RWPE2 (cell line): ENCODE data around the gene SYT7.

Source experiments
- ATAC-seq: fragments of 200-7000 bp; cut with Tn5 transposase; 3 replicates; pipeline ENCODE4 v1.9.1; 2021; ENCODE audit warnings: low read depth
- DNase-seq: peaks from one replicate; pipeline ENCODE4 v3.0.0-alpha.2; 2020; ENCODE audit warnings: low spot score
- H3K27ac ChIP-seq: fragments of 450-650 bp; 2 replicates; pipeline ENCODE4 v1.5.1; 2017; ENCODE audit warnings: mild to moderate bottlenecking; ENCODE audit not compliant: poor library complexity, severe bottlenecking
- H3K27me3 ChIP-seq: fragments of 250-450 bp; sonication (Bioruptor Pico); 2 replicates; pipeline ENCODE4 v1.5.1; 2021; ENCODE audit warnings: mild to moderate bottlenecking, moderate library complexity; ENCODE audit not compliant: insufficient read depth, poor library complexity, severe bottlenecking
- H3K36me3 ChIP-seq: fragments of 250-450 bp; sonication (Bioruptor Pico); 2 replicates; pipeline ENCODE4 v1.5.1; 2020; ENCODE audit warnings: low read depth, mild to moderate bottlenecking, moderate library complexity
- H3K4me1 ChIP-seq: fragments of 250-450 bp; sonication (Bioruptor Pico); 2 replicates; pipeline ENCODE4 v1.5.1; 2021; ENCODE audit warnings: mild to moderate bottlenecking, moderate library complexity; ENCODE audit not compliant: insufficient read depth, poor library complexity, severe bottlenecking
- H3K4me3 ChIP-seq: fragments of 250-450 bp; sonication (Bioruptor Pico); 2 replicates; pipeline ENCODE4 v1.5.1; 2021; ENCODE audit warnings: mild to moderate bottlenecking, moderate library complexity; ENCODE audit not compliant: severe bottlenecking
- H3K9me3 ChIP-seq: fragments of 250-450 bp; sonication (Bioruptor Pico); 2 replicates; pipeline ENCODE4 v1.5.1; 2021; ENCODE audit warnings: mild to moderate bottlenecking, moderate library complexity; ENCODE audit not compliant: severe bottlenecking
- TF ChIP-seq, protein P1 (sequence below): fragments of 450-650 bp; IDR thresholded peaks from one replicate; pipeline ENCODE4 v1.5.1; 2017; ENCODE audit warnings: mild to moderate bottlenecking, moderate library complexity; ENCODE audit not compliant: poor library complexity, severe bottlenecking

Gene SYT7

DNA sequence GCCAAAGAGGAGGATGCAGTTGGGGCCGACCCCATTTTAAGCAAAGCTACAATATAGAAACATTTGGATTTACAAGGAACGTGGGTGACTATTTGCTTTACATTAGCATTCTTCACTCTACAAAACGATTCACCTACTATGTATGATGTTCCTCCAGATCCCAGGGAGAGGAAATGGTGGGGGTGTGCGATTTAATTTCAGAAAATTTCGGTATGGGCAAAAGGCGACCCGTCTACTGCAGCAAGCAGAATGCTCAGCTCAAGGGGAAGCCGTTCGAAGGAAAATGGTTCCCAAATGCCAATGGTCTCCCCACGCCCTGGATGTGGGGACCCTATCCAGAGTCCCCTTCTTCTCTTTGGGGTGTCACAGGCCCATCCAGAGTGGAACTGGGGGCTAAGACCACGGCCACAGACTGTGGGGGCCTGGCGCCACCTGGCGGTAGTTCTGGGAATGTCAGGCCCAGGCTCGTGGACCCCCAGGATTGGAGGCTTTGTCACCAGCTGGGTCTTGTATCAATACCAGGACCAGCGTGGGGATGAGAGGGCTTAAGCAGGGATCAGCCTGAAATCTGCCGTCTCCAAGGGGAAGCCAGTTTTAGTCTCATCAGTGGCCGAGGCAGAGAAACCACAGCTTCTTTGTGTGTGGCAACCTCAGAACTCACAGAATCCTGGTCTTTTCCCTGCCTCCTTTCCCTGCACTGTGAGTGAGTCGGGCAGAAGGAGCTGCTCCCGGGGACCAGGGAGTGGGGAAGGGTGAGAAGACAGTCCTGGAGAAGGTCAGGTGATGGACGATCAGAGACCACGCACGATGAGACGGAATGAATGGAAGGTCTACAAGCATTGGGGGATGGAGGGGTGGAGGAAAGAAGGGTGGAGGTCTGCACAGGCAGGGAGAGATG is 64.0 kb downstream of the SYT7 start:
- ATAC-seq = no peak
- TF ChIP-seq, protein P1, sequence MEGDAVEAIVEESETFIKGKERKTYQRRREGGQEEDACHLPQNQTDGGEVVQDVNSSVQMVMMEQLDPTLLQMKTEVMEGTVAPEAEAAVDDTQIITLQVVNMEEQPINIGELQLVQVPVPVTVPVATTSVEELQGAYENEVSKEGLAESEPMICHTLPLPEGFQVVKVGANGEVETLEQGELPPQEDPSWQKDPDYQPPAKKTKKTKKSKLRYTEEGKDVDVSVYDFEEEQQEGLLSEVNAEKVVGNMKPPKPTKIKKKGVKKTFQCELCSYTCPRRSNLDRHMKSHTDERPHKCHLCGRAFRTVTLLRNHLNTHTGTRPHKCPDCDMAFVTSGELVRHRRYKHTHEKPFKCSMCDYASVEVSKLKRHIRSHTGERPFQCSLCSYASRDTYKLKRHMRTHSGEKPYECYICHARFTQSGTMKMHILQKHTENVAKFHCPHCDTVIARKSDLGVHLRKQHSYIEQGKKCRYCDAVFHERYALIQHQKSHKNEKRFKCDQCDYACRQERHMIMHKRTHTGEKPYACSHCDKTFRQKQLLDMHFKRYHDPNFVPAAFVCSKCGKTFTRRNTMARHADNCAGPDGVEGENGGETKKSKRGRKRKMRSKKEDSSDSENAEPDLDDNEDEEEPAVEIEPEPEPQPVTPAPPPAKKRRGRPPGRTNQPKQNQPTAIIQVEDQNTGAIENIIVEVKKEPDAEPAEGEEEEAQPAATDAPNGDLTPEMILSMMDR = peak; percentile 94
- H3K27ac ChIP-seq = no peak overlapping the region
- H3K9me3 ChIP-seq = no peaks in the 10 kb centered on the region
- no peaks in the 10 kb centered on the region for H3K4me1 ChIP-seq
- H3K36me3 ChIP-seq = no peaks in the 10 kb centered on the region
- no peak for DNase-seq
- no peaks in the 10 kb centered on the region for H3K27me3 ChIP-seq
- H3K4me3 ChIP-seq = no peak overlapping the region

DNA sequence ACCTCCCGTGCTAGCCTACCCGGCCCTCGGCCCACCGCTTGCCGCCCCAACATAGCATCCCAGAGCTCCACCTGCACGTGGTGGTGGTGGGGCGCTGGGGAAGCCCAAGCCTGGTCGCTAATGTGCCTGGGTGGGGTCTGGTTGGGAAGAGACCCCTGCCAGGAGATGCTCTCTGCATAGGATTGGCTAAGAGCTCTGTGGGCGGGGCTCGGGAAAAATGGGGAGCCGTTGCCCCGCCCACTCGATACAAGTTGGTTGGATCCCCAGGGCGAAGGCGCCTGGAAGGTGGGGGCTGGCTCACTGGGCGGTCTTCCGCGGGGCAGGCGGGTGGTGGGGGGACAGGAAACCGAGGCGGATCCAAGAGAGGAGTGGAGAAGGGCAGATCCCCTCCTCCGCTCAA is 64.7 kb downstream of the SYT7 start:
- DNase-seq (no peak), ATAC-seq (no peak)
- no peaks in the 10 kb centered on the region for H3K27me3 ChIP-seq
- TF ChIP-seq, protein P1 = no peak
- H3K36me3 ChIP-seq = no peaks in the 10 kb centered on the region
- H3K27ac ChIP-seq = no peak overlapping the region
- no peaks in the 10 kb centered on the region for H3K9me3 ChIP-seq
- H3K4me1 ChIP-seq = no peaks in the 10 kb centered on the region
- H3K4me3 ChIP-seq = no peak overlapping the region

DNA sequence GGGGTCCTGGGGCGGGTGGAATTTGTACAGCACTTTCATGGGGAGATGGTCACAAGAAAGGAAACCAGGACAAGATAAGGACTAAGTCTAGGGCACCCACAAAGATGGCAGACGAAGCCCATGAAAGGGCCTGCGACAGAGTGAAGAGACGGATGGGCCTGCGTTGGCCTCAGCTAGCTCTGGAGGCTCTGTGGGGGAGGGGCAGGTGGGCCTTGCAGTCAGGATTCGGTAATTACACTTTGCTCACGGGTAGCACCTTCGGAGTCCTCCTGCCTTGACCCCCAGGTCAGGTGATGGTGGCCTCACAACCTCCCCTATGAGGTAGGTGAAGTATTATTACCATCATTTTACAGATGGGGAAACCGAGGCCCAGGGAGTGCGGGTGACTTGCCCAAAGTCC is 65.2 kb downstream of the SYT7 start:
- ATAC-seq = no peak
- Histone ChIP-seq H3K9me3 (no peaks in the 10 kb centered on the region), H3K27ac (no peak overlapping the region), H3K27me3 (no peaks in the 10 kb centered on the region), H3K4me3 (no peak overlapping the region), H3K36me3 (no peaks in the 10 kb centered on the region), H3K4me1 (no peaks in the 10 kb centered on the region)
- no peak for DNase-seq
- TF ChIP-seq, protein P1 = no peak

DNA sequence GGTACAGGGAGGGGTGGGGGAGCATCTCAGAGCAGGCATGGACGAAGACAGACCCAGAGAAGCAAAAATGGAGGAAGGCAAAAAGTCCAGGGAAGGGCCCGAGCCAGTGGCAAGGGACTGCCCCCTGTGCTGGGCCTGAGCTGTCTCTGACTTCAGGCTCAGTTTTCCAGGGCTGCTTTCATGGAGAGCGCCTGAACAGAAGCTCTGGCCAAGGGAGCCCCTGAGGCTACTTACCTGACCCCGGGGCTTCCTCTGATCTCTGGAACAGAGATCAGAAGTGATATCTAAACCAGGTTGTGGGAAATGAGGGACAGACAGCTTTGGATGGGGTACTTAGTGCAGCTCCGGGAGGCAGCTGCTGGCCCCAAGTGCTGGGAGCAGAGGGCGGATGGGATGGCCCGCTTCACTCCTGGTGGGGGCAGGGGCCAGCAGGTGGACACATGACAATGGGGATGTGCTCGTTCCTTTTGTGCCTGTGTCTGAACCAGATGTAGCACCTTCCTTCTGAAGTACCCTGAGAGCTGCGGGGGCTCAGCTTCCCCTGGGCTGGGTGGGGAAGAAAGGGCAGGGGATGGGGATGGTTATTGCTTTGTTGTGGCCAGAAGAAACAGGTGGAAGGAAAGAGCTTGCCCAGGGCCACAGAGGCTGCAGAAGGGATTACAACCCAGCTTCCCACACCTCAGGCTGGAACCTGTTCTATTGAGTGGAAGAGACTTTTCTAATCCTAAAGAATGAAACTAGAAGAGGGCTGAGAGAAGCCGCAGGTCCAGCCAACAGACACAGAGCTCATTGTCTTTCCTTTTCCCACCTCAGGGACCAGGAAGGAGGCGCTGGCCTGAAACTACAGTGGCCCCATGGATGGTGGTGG is 66.6 kb downstream of the SYT7 start:
- H3K4me3 ChIP-seq = no peak overlapping the region
- H3K4me1 ChIP-seq = no peaks in the 10 kb centered on the region
- TF ChIP-seq, protein P1 = no peak
- peaks cover 9% of the 10 kb centered on the region for H3K27me3 ChIP-seq
- no peak overlapping the region for H3K27ac ChIP-seq
- H3K9me3 ChIP-seq = no peaks in the 10 kb centered on the region
- no peaks in the 10 kb centered on the region for H3K36me3 ChIP-seq
- ATAC-seq (no peak), DNase-seq (no peak)
